GM23248 (cell line): Measurements from ENCODE around the gene IRAK1. TPM values are rescaled to one million over a fixed set of nuclear protein-coding genes. Genes with fewer than 3 reads are reported as not detected.

Experiments
- DNase-seq: peaks from one replicate; pipeline ENCODE4 v3.0.0-alpha.2; 2015
- H2AFZ ChIP-seq: fragments of 200-600 bp; sonication (generic); 2 replicates; pipeline ENCODE4 v1.6.1; 2016; ENCODE audit warnings: antibody characterized with exemption
- H3F3A ChIP-seq: fragments of 200-600 bp; sonication (generic); 2 replicates; pipeline ENCODE4 v1.6.1; 2016; ENCODE audit warnings: mild to moderate bottlenecking, antibody characterized with exemption, mixed run types; ENCODE audit not compliant: insufficient read depth
- H3K27ac ChIP-seq: fragments of 200-600 bp; sonication (generic); 2 replicates; pipeline ENCODE4 v1.5.1; 2016; ENCODE audit warnings: mild to moderate bottlenecking
- H3K27me3 ChIP-seq: fragments of 200-600 bp; sonication (generic); replicated peaks from 2 replicates; pipeline ENCODE4 v1.6.1; 2016; ENCODE audit warnings: mild to moderate bottlenecking; ENCODE audit not compliant: insufficient read depth
- H3K36me3 ChIP-seq: fragments of 200-600 bp; sonication (generic); 2 replicates; pipeline ENCODE4 v1.6.1; 2016; ENCODE audit warnings: low read depth, mild to moderate bottlenecking
- H3K4me1 ChIP-seq: fragments of 200-600 bp; sonication (generic); 2 replicates; pipeline ENCODE4 v1.6.1; 2016; ENCODE audit warnings: mild to moderate bottlenecking; ENCODE audit not compliant: insufficient read depth
- H3K4me2 ChIP-seq: fragments of 200-600 bp; sonication (generic); one replicate; pipeline ENCODE4 v1.6.1; 2016; ENCODE audit warnings: mild to moderate bottlenecking; ENCODE audit not compliant: unreplicated experiment
- H3K4me3 ChIP-seq: fragments of 200-600 bp; sonication (generic); 2 replicates; pipeline ENCODE4 v1.5.1; 2016; ENCODE audit warnings: mild to moderate bottlenecking
- H3K79me2 ChIP-seq: fragments of 200-600 bp; sonication (generic); 2 replicates; pipeline ENCODE4 v1.6.1; 2016; ENCODE audit warnings: mild to moderate bottlenecking; ENCODE audit not compliant: insufficient read depth
- H3K9ac ChIP-seq: fragments of 200-600 bp; sonication (generic); 2 replicates; pipeline ENCODE4 v1.6.1; 2016; ENCODE audit warnings: mild to moderate bottlenecking
- H3K9me2 ChIP-seq: fragments of 200-600 bp; sonication (generic); 2 replicates; pipeline ENCODE4 v1.6.1; 2016; ENCODE audit warnings: mixed run types, mild to moderate bottlenecking, moderate library complexity; ENCODE audit not compliant: insufficient read depth
- H3K9me3 ChIP-seq: fragments of 200-600 bp; sonication (generic); one replicate; pipeline ENCODE4 v1.6.1; 2017; ENCODE audit warnings: low read depth
- H4K20me1 ChIP-seq: fragments of 200-600 bp; sonication (generic); 2 replicates; pipeline ENCODE4 v1.6.0; 2016; ENCODE audit not compliant: insufficient read depth
- EZH2 ChIP-seq: fragments of 200-600 bp; sonication (generic); IDR thresholded peaks from 2 replicates; pipeline ENCODE4 v1.6.1; 2018; ENCODE audit warnings: antibody characterized with exemption, mild to moderate bottlenecking; ENCODE audit not compliant: insufficient read depth, poor library complexity, severe bottlenecking
- EZH2phosphoT487 ChIP-seq: fragments of 200-600 bp; sonication (generic); IDR thresholded peaks from 2 replicates; pipeline ENCODE4 v1.6.1; 2018; ENCODE audit warnings: antibody characterized with exemption, moderate library complexity, mild to moderate bottlenecking, low read depth; ENCODE audit not compliant: insufficient read depth
- WGBS, 2 experiments: methylation state at CpG; one replicate each; pipeline ENCODE4 v1.1.6; 2015 to 2017; ENCODE audit warnings: low lambda C conversion rate in 2 of 2, low coverage in 1 of 2; ENCODE audit errors: missing lambda C conversion rate in 2 of 2; 5-methylcytosine and 5-hydroxymethylcytosine counted together
- in situ Hi-C: fragments of 300-500 bp; cut with MboI; formaldehyde crosslinking; loops from 2 replicates; pipeline ENCODE4 v1.15.0; 2020
- microRNA counts: library from miRNA; unstranded; fragments of <30 nt; microRNA quantifications from one replicate; lab custom pipeline; 2016
- microRNA-seq: library from miRNA; unstranded; fragments of <30 nt; microRNA quantifications from one replicate; pipeline ENCODE4, GENCODE V29; 2016; ENCODE audit warnings: borderline number of aligned reads
- polyA plus RNA-seq: library from polyadenylated mRNA; unstranded; fragments of >200 nt; fragmentation: Nextera tagmentation; extraction: Ambion mirVana; gene quantifications from 2 replicates; pipeline ENCODE4 v1.2.1, GENCODE V29; 2016
- small RNA-seq: library from RNA; depleted of rRNA; stranded (forward); fragments of <200 nt; gene quantifications from one replicate; pipeline ENCODE3, GENCODE V24; 2014; ENCODE audit warnings: low read depth, low replicate concordance
- total RNA-seq: library from RNA; depleted of rRNA; stranded (reverse); fragments of >200 nt; shearing (Covaris generic); gene quantifications from 2 replicates; pipeline ENCODE4 v1.2.3, GENCODE V29; 2014; rRNA removed

The IRAK1 gene
- total and polyA plus RNA-seq, 2 experiments from 2014 or later = 54.7 to 58.7 TPM

GRCh38 chrX:153963546-153963945, 56.2 kb downstream of the IRAK1 start:
- Histone ChIP-seq H3K27ac (no peak overlapping the region), H2AFZ (no peak overlapping the region), H3K27me3 (no peaks in the 10 kb centered on the region), H3K4me2 (no peak overlapping the region), H3K4me1 (peaks cover 19% of the 10 kb centered on the region), H3K9me2 (no peaks in the 10 kb centered on the region), H3K36me3 (no peaks in the 10 kb centered on the region; the same call in 1 of the 2 replicates), H3K79me2 (peaks cover 70% of the 10 kb centered on the region), H3K9me3 (no peaks in the 10 kb centered on the region), H3F3A (no peaks in the 10 kb centered on the region), H3K4me3 (no peak overlapping the region), H4K20me1 (no peaks in the 10 kb centered on the region), H3K9ac (no peak overlapping the region)
- in situ Hi-C loops = no loop called here
- TF ChIP-seq EZH2phosphoT487 (no peak), EZH2 (no peak)
- 100% methylated on average over 2 to 10 of the region's 12 CpGs for WGBS, 2 experiments
- no peak for DNase-seq

- no peak for DNase-seq
- H3K4me3 ChIP-seq = no peak overlapping the region
- no peak overlapping the region for H3K9ac ChIP-seq
- no peaks in the 10 kb centered on the region for H3K9me2 ChIP-seq
- no peaks in the 10 kb centered on the region for H3F3A ChIP-seq
- no peak overlapping the region for H2AFZ ChIP-seq
- H3K9me3 ChIP-seq = no peaks in the 10 kb centered on the region
- TF ChIP-seq EZH2phosphoT487 = no peak
- TF ChIP-seq EZH2 = no peak
- H3K36me3 ChIP-seq = no peaks in the 10 kb centered on the region; the same call in 1 of the 2 replicates
- H3K79me2 ChIP-seq = peaks cover 48% of the 10 kb centered on the region
- peaks cover 5% of the 10 kb centered on the region; the same call in 1 of the 2 replicates for H3K4me1 ChIP-seq
- 91 to 93% methylated on average over 9 to 11 of the region's 11 CpGs for WGBS, 2 experiments
- H3K27me3 ChIP-seq = no peaks in the 10 kb centered on the region
- no peak overlapping the region for H3K4me2 ChIP-seq
- H4K20me1 ChIP-seq = no peaks in the 10 kb centered on the region
- no peak overlapping the region for H3K27ac ChIP-seq
- in situ Hi-C loops = no loop called here
These were observed 58.4 kb downstream of the IRAK1 start for GRCh38 chrX:153961292-153961691.

- Histone ChIP-seq H3K36me3 (no peaks in the 10 kb centered on the region; the same call in 1 of the 2 replicates), H3K4me3 (no peak overlapping the region), H3K9me3 (no peaks in the 10 kb centered on the region), H3K4me1 (peaks cover under 1% of the 10 kb centered on the region; the same call in 1 of the 2 replicates), H2AFZ (no peak overlapping the region), H3K27me3 (no peaks in the 10 kb centered on the region), H4K20me1 (no peaks in the 10 kb centered on the region), H3F3A (no peaks in the 10 kb centered on the region), H3K79me2 (peaks cover 43% of the 10 kb centered on the region), H3K9me2 (no peaks in the 10 kb centered on the region), H3K27ac (no peak overlapping the region), H3K4me2 (no peak overlapping the region), H3K9ac (no peak overlapping the region)
- WGBS, 2 experiments = 95 to 96% methylated on average over 13 to 22 of the region's 22 CpGs
- no peak for TF ChIP-seq EZH2phosphoT487
- TF ChIP-seq EZH2 = no peak
- no peak for DNase-seq
- in situ Hi-C loops = no loop called here
These were observed 58.9 kb downstream of the IRAK1 start for GRCh38 chrX:153960786-153961185.

MicroRNA genes within 50 kb of the gene (microRNA counts, 767-probe panel; counts per million panel counts)
- 447 counts per million, percentile 86 among the panel's probes with 10 or more counts for microRNA hsa-miR-718 (lab: Ali Mortazavi, UCI)

Small RNAs within 50 kb of the gene (microRNA-seq; reads per million reads assigned to microRNA genes)
- gene MIR3202-1 (not detected), gene MIR3202-2 (not detected), gene MIR718 (not detected)

Small RNAs within 50 kb of the gene (small RNA-seq; reads per million reads assigned to genes)
- not detected for gene MIR3202-1

Other genes with a start within 250 kb of the IRAK1 start
- gene SRPK3, start 238.9 kb downstream of the IRAK1 start, total RNA-seq = 0.86 TPM in 1 of 2 replicates, not detected in the other
- gene SRPK3, start 238.9 kb downstream of the IRAK1 start, polyA plus RNA-seq = 0.53 and 1.1 TPM in 2 replicates
- 79.5 and 88.2 TPM in 2 replicates for gene IDH3G, start 225.5 kb downstream of the IRAK1 start, total RNA-seq
- gene IDH3G, start 225.5 kb downstream of the IRAK1 start, polyA plus RNA-seq = 76.1 and 83.2 TPM in 2 replicates
- gene SSR4, start 225.2 kb downstream of the IRAK1 start, total RNA-seq = 225 and 295 TPM in 2 replicates
- gene SSR4, start 225.2 kb downstream of the IRAK1 start, polyA plus RNA-seq = 568 TPM in 2 replicates
- 1.5 TPM in 1 of 2 replicates, not detected in the other for gene PDZD4, start 189.4 kb downstream of the IRAK1 start, total RNA-seq
- not detected in 2 replicates for gene PDZD4, start 189.4 kb downstream of the IRAK1 start, polyA plus RNA-seq
- 1.9 TPM in 1 of 2 replicates, not detected in the other for gene L1CAM, start 133.7 kb downstream of the IRAK1 start, total RNA-seq
- gene L1CAM, start 133.7 kb downstream of the IRAK1 start, polyA plus RNA-seq = 0.34 and 0.38 TPM in 2 replicates
- not detected in 2 replicates for gene AVPR2, start 115.2 kb downstream of the IRAK1 start, total RNA-seq
- not detected in 2 replicates for gene AVPR2, start 115.2 kb downstream of the IRAK1 start, polyA plus RNA-seq
- gene ARHGAP4, start 93.6 kb downstream of the IRAK1 start, total RNA-seq = 2.8 TPM in 1 of 2 replicates, not detected in the other
- 0.43 and 0.45 TPM in 2 replicates for gene ARHGAP4, start 93.6 kb downstream of the IRAK1 start, polyA plus RNA-seq
- 105 and 154 TPM in 2 replicates for gene NAA10, start 84.9 kb downstream of the IRAK1 start, total RNA-seq
- 161 and 166 TPM in 2 replicates for gene NAA10, start 84.9 kb downstream of the IRAK1 start, polyA plus RNA-seq
- 0.11 TPM in 1 of 2 replicates, not detected in the other for gene RENBP, start 75.3 kb downstream of the IRAK1 start, total RNA-seq
- not detected in 2 replicates for gene RENBP, start 75.3 kb downstream of the IRAK1 start, polyA plus RNA-seq
- 24.0 and 26.4 TPM in 2 replicates for gene HCFC1, start 48.1 kb downstream of the IRAK1 start, total RNA-seq
- gene HCFC1, start 48.1 kb downstream of the IRAK1 start, polyA plus RNA-seq = 12.5 and 12.6 TPM in 2 replicates
- gene TMEM187, start 47.1 kb downstream of the IRAK1 start, total RNA-seq = 7.6 and 9.9 TPM in 2 replicates
- 8.5 and 10.0 TPM in 2 replicates for gene TMEM187, start 47.1 kb downstream of the IRAK1 start, polyA plus RNA-seq
- 16.5 and 16.7 TPM in 2 replicates for gene MECP2, start 77.8 kb upstream of the IRAK1 start, total RNA-seq
- gene MECP2, start 77.8 kb upstream of the IRAK1 start, polyA plus RNA-seq = 10.3 and 13.0 TPM in 2 replicates
- not detected in 2 replicates for gene OPN1LW, start 124.3 kb upstream of the IRAK1 start, total RNA-seq
- gene OPN1LW, start 124.3 kb upstream of the IRAK1 start, polyA plus RNA-seq = not detected in 2 replicates
- not detected in 2 replicates for gene OPN1MW, start 162.7 kb upstream of the IRAK1 start, total RNA-seq
- gene OPN1MW, start 162.7 kb upstream of the IRAK1 start, polyA plus RNA-seq = not detected in 2 replicates
- gene OPN1MW2, start 199.9 kb upstream of the IRAK1 start, total RNA-seq = not detected in 2 replicates
- not detected in 2 replicates for gene OPN1MW2, start 199.9 kb upstream of the IRAK1 start, polyA plus RNA-seq
- not detected in 2 replicates for gene OPN1MW3, start 237.7 kb upstream of the IRAK1 start, total RNA-seq
- gene OPN1MW3, start 237.7 kb upstream of the IRAK1 start, polyA plus RNA-seq = not detected in 2 replicates